ENCODE measurements around the gene CENPN. TPM values are rescaled to one million over a fixed set of nuclear protein-coding genes. Genes with fewer than 3 reads are reported as not detected.

The CENPN gene
- total RNA-seq, 1 donor from 2014 or later: 16.4 TPM

GRCh38 chr16:81035975-81036750, 29.1 kb downstream of the CENPN start:
- no peak for DNase-seq (ENCODE audit: low read depth)
- no peaks in the 10 kb centered on the region for H3K36me3 Mint-ChIP-seq (ENCODE audit: low read depth, unreplicated experiment)
- TF ChIP-seq EZH2 (IDR thresholded peaks at IDR 0.05; ENCODE audit: insufficient read depth, low read length): no peak
- TF ChIP-seq CTCF (IDR thresholded peaks at IDR 0.05; ENCODE audit: insufficient read depth, low read depth, low read length): no peak

GRCh38 chr16:81036751-81037350, 29.8 kb downstream of the CENPN start:
- Histone ChIP-seq H3K79me2 (ENCODE audit: insufficient read depth, low read length) (peaks cover 45% of the 10 kb centered on the region), H4K20me1 (ENCODE audit: insufficient read depth, low read length) (peaks cover 33% of the 10 kb centered on the region), H3K9me3 (ENCODE audit: insufficient read depth, low read depth, low read length) (no peaks in the 10 kb centered on the region), H3K27ac (ENCODE audit: low read depth, low read length) (peak overlapping the region; percentile 56), H3K4me1 (ENCODE audit: insufficient read depth, low read length) (peaks cover 10% of the 10 kb centered on the region), H3K9ac (ENCODE audit: low read length) (peak overlapping the region; percentile 87), H3K27me3 (ENCODE audit: insufficient read depth, low read length) (no peaks in the 10 kb centered on the region), H3K4me2 (ENCODE audit: low read length) (peak overlapping the region; percentile 96), H2AFZ (ENCODE audit: low read depth, low read length) (peak overlapping the region; percentile 65), H3K36me3 (ENCODE audit: insufficient read depth, low read length) (peaks cover 8% of the 10 kb centered on the region), H3K4me3 (ENCODE audit: insufficient read depth, low read depth, low read length) (peak overlapping the region; percentile 71)
- Mint-ChIP-seq H3K36me3 (ENCODE audit: low read depth, unreplicated experiment) (peaks cover 4% of the 10 kb centered on the region), H3K27me3 (ENCODE audit: low read depth, unreplicated experiment) (no peaks in the 10 kb centered on the region), H3K4me1 (ENCODE audit: low read depth, unreplicated experiment) (peaks cover 28% of the 10 kb centered on the region), H3K4me3 (ENCODE audit: unreplicated experiment) (peak overlapping the region; percentile 92), H3K27ac (ENCODE audit: unreplicated experiment) (peak overlapping the region; percentile 77), H3K9me3 (ENCODE audit: unreplicated experiment) (no peaks in the 10 kb centered on the region)
- FAIRE-seq: no peak
- DNase-seq (ENCODE audit: low read depth): no peak
- TF ChIP-seq EZH2 (IDR thresholded peaks at IDR 0.05; ENCODE audit: insufficient read depth, low read length): no peak
- TF ChIP-seq CTCF (IDR thresholded peaks at IDR 0.05; ENCODE audit: insufficient read depth, low read depth, low read length): no peak

More at GRCh38 chr16:81035975-81036750, 29.1 kb downstream of the CENPN start:
- Histone ChIP-seq H3K79me2 (ENCODE audit: insufficient read depth, low read length) (peaks cover 45% of the 10 kb centered on the region), H3K27ac (ENCODE audit: low read depth, low read length) (peak overlapping the region; percentile 56), H3K27me3 (ENCODE audit: insufficient read depth, low read length) (no peaks in the 10 kb centered on the region), H4K20me1 (ENCODE audit: insufficient read depth, low read length) (peaks cover 33% of the 10 kb centered on the region), H3K9me3 (ENCODE audit: insufficient read depth, low read depth, low read length) (no peaks in the 10 kb centered on the region), H2AFZ (ENCODE audit: low read depth, low read length) (peak overlapping the region; percentile 65), H3K4me1 (ENCODE audit: insufficient read depth, low read length) (peaks cover 10% of the 10 kb centered on the region), H3K4me2 (ENCODE audit: low read length) (peak overlapping the region; percentile 96), H3K4me3 (ENCODE audit: insufficient read depth, low read depth, low read length) (peak overlapping the region; percentile 71), H3K9ac (ENCODE audit: low read length) (peak overlapping the region; percentile 87), H3K36me3 (ENCODE audit: insufficient read depth, low read length) (peaks cover 1% of the 10 kb centered on the region)
- no peak for FAIRE-seq
- Mint-ChIP-seq H3K27me3 (ENCODE audit: low read depth, unreplicated experiment) (no peaks in the 10 kb centered on the region), H3K27ac (ENCODE audit: unreplicated experiment) (peak overlapping the region; percentile 77), H3K9me3 (ENCODE audit: unreplicated experiment) (no peaks in the 10 kb centered on the region), H3K4me1 (ENCODE audit: low read depth, unreplicated experiment) (peaks cover 22% of the 10 kb centered on the region), H3K4me3 (ENCODE audit: unreplicated experiment) (peak overlapping the region; percentile 92)
